Fibroblast of lung (primary cell): Measurements from ENCODE around the gene CNN2. TPM values are rescaled to one million over a fixed set of nuclear protein-coding genes. Genes with fewer than 3 reads are reported as not detected.

Source experiments
- DNase-seq, 2 donors: peaks; one replicate each; pipeline versions ENCODE4 v3.0.0 to v3.0.0-alpha.2; 2010; ENCODE audit warnings: low read depth in 2 of 2
- H2AFZ ChIP-seq: 2 replicates; pipeline ENCODE4 v1.5.1; 2012; ENCODE audit warnings: low read length, control low read depth, inconsistent platforms
- H3K27ac ChIP-seq: 2 replicates; pipeline ENCODE4 v1.5.1; 2011; ENCODE audit warnings: low read length, control low read depth; ENCODE audit not compliant: insufficient read depth
- H3K27me3 ChIP-seq: 2 replicates; pipeline ENCODE4 v1.5.1; 2011; ENCODE audit warnings: mild to moderate bottlenecking, low read length; ENCODE audit not compliant: control insufficient read depth, insufficient read depth
- H3K36me3 ChIP-seq: 2 replicates; pipeline ENCODE4 v1.5.1; 2011; ENCODE audit warnings: low read length; ENCODE audit not compliant: control insufficient read depth, insufficient read depth
- H3K4me1 ChIP-seq: 2 replicates; pipeline ENCODE4 v1.5.1; 2011; ENCODE audit warnings: low read length; ENCODE audit not compliant: control insufficient read depth, insufficient read depth; ENCODE audit errors: extremely low read depth
- H3K4me2 ChIP-seq: 2 replicates; pipeline ENCODE4 v1.5.1; 2011; ENCODE audit warnings: low read length, control low read depth; ENCODE audit not compliant: insufficient read depth; ENCODE audit errors: extremely low read depth
- H3K4me3 ChIP-seq, 4 experiments: fragments of 200-600 bp in 1 of 4; sonication (generic) in 1 of 4; replicated peaks in 1 of 4; 2 replicates each; pipeline ENCODE4 v1.5.1; 2011 to 2016; ENCODE audit warnings: low read length in 4 of 4, low read depth in 3 of 4, mild to moderate bottlenecking in 3 of 4, control low read depth in 2 of 4, inconsistent platforms in 1 of 4, mixed read lengths in 1 of 4; ENCODE audit not compliant: insufficient read depth in 1 of 4; ENCODE audit errors: control extremely low read depth in 1 of 4
- H3K79me2 ChIP-seq: 2 replicates; pipeline ENCODE4 v1.5.1; 2012; ENCODE audit warnings: mild to moderate bottlenecking, low read length, inconsistent platforms; ENCODE audit not compliant: control insufficient read depth, insufficient read depth
- H3K9ac ChIP-seq: 2 replicates; pipeline ENCODE4 v1.5.1; 2011; ENCODE audit warnings: mild to moderate bottlenecking, low read length, control low read depth; ENCODE audit not compliant: insufficient read depth
- H3K9me3 ChIP-seq: 2 replicates; pipeline ENCODE4 v1.5.1; 2012; ENCODE audit warnings: low read depth, low read length; ENCODE audit not compliant: control insufficient read depth, insufficient read depth
- H4K20me1 ChIP-seq: 2 replicates; pipeline ENCODE4 v1.5.1; 2011; ENCODE audit warnings: low read length; ENCODE audit not compliant: control insufficient read depth, insufficient read depth; ENCODE audit errors: extremely low read depth
- CTCF ChIP-seq, 2 donors: IDR thresholded peaks in 1 of 2; conservative IDR thresholded peaks in 1 of 2; 1 replicate in 1 of 2; 2 replicates in 1 of 2; pipeline ENCODE4 v1.5.1; 2011 to 2012; ENCODE audit warnings: low read length in 2 of 2, control low read depth in 1 of 2, inconsistent platforms in 1 of 2, low read depth in 1 of 2, mild to moderate bottlenecking in 1 of 2
- EZH2 ChIP-seq: IDR thresholded peaks from 2 replicates; pipeline ENCODE4 v1.5.1; 2012; ENCODE audit warnings: low read length, control low read depth, mild to moderate bottlenecking; ENCODE audit errors: missing control alignments
- polyA plus RNA-seq, 2 donors: library from polyadenylated mRNA; depleted of rRNA in 1 of 2; stranded (reverse) in 1 of 2; unstranded in 1 of 2; fragments of >200 nt; gene quantifications; 2 replicates each; pipeline ENCODE4 v1.2.1, GENCODE V29; 2011 to 2012; ENCODE audit warnings: missing spikeins in 1 of 2
- total RNA-seq: library from RNA; depleted of rRNA; stranded (reverse); fragments of >200 nt; gene quantifications from 2 replicates; pipeline ENCODE4 v1.2.1, GENCODE V29; 2014

The CNN2 gene
- total and polyA plus RNA-seq, 2 donors (not counting 1 experiment from before 2014, with no cell fraction given) = 194 to 473 TPM

GRCh38 chr19:1028062-1028926 lies 1.9 kb downstream of the CNN2 start:
- Histone ChIP-seq H3K4me2 (peak overlapping the region; percentile 93), H2AFZ (no peak overlapping the region), H3K4me3 (peak overlapping the region; percentile 76 to 97 (median 88)), H3K36me3 (peaks cover 16% of the 10 kb centered on the region), H3K9me3 (no peaks in the 10 kb centered on the region), H3K27ac (peak overlapping the region; percentile 95), H3K79me2 (peaks cover 55% of the 10 kb centered on the region), H3K9ac (peak overlapping the region; percentile 76), H4K20me1 (no peaks in the 10 kb centered on the region), H3K27me3 (no peaks in the 10 kb centered on the region), H3K4me1 (peaks cover 10% of the 10 kb centered on the region)
- peak; percentile 94 to 96 for DNase-seq
- no peak for TF ChIP-seq EZH2
- TF ChIP-seq CTCF (conservative IDR thresholded peaks at IDR 0.05 in 1 of 2, IDR thresholded peaks at IDR 0.05 in 1 of 2; ENCODE audit: low read depth in 1 of 2, low read length in 2 of 2) = no peak

- Histone ChIP-seq H3K4me2 (no peak overlapping the region), H3K79me2 (peaks cover 50% of the 10 kb centered on the region), H3K27ac (no peak overlapping the region), H4K20me1 (no peaks in the 10 kb centered on the region), H2AFZ (no peak overlapping the region), H3K4me1 (peaks cover 10% of the 10 kb centered on the region), H3K4me3 (no peak overlapping the region), H3K9me3 (no peaks in the 10 kb centered on the region), H3K9ac (no peak overlapping the region), H3K36me3 (peaks cover 24% of the 10 kb centered on the region), H3K27me3 (no peaks in the 10 kb centered on the region)
- no peak for DNase-seq
- TF ChIP-seq EZH2 (no peak), CTCF (conservative IDR thresholded peaks at IDR 0.05 in 1 of 2, IDR thresholded peaks at IDR 0.05 in 1 of 2; ENCODE audit: low read depth in 1 of 2, low read length in 2 of 2) (no peak)
Measured at GRCh38 chr19:1032264-1032867, 6.0 kb downstream of the CNN2 start.

GRCh38 chr19:1035998-1036621 lies 9.7 kb downstream of the CNN2 start:
- no peak overlapping the region for H3K27ac ChIP-seq
- H3K9ac ChIP-seq = no peak overlapping the region
- peaks cover 10% of the 10 kb centered on the region for H3K4me1 ChIP-seq
- no peaks in the 10 kb centered on the region for H4K20me1 ChIP-seq
- no peak overlapping the region for H2AFZ ChIP-seq
- no peak overlapping the region for H3K4me3 ChIP-seq
- no peak overlapping the region for H3K4me2 ChIP-seq
- no peaks in the 10 kb centered on the region for H3K27me3 ChIP-seq
- no peak for TF ChIP-seq EZH2
- no peak for TF ChIP-seq CTCF (conservative IDR thresholded peaks at IDR 0.05 in 1 of 2, IDR thresholded peaks at IDR 0.05 in 1 of 2; ENCODE audit: low read depth in 1 of 2, low read length in 2 of 2)
- peaks cover 26% of the 10 kb centered on the region for H3K36me3 ChIP-seq
- no peaks in the 10 kb centered on the region for H3K9me3 ChIP-seq
- no peak for DNase-seq
- peaks cover 16% of the 10 kb centered on the region for H3K79me2 ChIP-seq
